Right renal cortex interstitium (tissue), 3 donors: ENCODE data around the gene ZNF143. TPM values are rescaled to one million over a fixed set of nuclear protein-coding genes. Genes with fewer than 3 reads are reported as not detected.
A peak's percentile ranks its signal among the peaks of the same experiment; 100 is the strongest.
"Not testable (repeated sequence)": the region's sequence is repeated elsewhere in the genome, so short reads cannot be mapped to it uniquely, and the experiment has no call there.

Experiments
- DNase-seq, 3 donors: peaks; one replicate each; pipeline ENCODE4 v3.0.0-alpha.2; 2013; ENCODE audit warnings: low read depth in 3 of 3, low spot score in 2 of 3
- polyA plus RNA-seq, 3 donors: library from polyadenylated mRNA; unstranded; fragments of 120-200 nt; gene quantifications; one replicate each; pipeline ENCODE4 v1.2.1, GENCODE V29; 2013; ENCODE audit not compliant: insufficient read length in 3 of 3

Gene ZNF143
- polyA plus RNA-seq, result 10 to 100 TPM; 30.0 to 34.0 (median 30.2) TPM

GRCh38 chr11:9460322-9461062, at the start of gene ZNF143:
Gene ZNF143, plus strand, starts transcription at chr11:9461012. Its CDS starts 10,297 bp downstream, at chr11:9471309.
- peak; percentile 99 to 100 (median 100) for DNase-seq

- no peak for DNase-seq
Measured at GRCh38 chr11:9428706-9429105, 32.1 kb upstream of the ZNF143 start.

- DNase-seq, result no peak
Measured at GRCh38 chr11:9438611-9439010, 22.2 kb upstream of the ZNF143 start.

- no peak for DNase-seq
Measured at GRCh38 chr11:9446230-9446629, 14.6 kb upstream of the ZNF143 start.

GRCh38 chr11:9448576-9449352, 12.0 kb upstream of the ZNF143 start:
- no peak for DNase-seq

DNA sequence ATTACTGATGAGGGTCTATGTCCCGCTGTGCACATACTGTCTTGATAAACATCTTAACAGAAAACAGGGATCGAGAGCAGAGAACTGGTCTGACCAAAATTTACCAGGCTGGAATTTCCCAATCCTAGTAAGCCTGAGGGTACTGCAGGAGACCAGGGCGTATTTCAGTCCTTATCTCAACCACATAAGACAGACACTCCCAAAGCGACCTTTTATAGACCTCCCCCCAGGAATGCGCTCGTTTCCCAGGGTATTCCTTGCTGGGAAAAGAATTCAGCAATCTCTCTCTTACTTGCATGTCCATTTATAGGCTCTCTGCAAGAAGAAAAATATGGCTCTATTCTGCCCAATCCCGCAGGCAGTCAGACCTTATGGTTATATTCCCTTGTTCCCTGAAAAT, 8.8 kb upstream of the ZNF143 start:
- DNase-seq, result not testable (repeated sequence)

- no peak for DNase-seq
Measured at GRCh38 chr11:9455722-9456121, 5.1 kb upstream of the ZNF143 start.

DNA sequence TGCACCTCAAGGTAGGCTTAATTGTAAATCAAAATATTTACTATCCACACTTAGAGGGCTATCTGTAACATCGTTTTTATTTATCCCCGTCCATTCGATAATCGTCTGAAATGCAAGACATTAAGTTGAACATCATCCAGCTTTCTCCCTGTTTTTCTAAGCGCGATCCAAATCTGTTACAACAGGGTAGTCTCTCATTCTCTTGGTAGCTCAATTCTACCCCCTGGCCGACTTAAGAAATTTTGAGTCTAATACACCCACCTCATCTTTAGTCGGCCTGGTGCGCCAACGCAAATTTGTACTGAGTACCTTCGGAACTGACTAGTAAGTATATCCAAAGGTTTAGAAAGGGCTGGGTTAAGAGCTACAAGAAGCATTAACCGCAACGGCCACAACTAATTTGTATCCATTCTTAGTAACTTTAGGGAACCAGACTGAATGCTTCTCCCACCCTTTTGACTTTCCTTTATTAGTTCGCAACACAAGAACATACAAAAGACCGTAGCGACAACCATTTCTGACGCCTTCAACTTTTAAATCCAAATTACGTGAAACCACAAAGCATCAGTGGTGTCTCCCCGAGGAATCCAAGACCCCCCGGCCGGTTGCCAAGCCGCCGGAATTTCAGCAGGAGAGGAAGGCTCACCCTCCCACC, 1.0 kb upstream of the ZNF143 start:
- peak; percentile 45 to 67 (median 56) for DNase-seq

GRCh38 chr11:9461063-9461759, 399 bp downstream of the ZNF143 start:
- peak in 1 of 3 donors; percentile 81 for DNase-seq

GRCh38 chr11:9461760-9462134, 935 bp downstream of the ZNF143 start:
- DNase-seq, result peak; percentile 21 to 44 (median 27)

GRCh38 chr11:9462172-9462799, 1.5 kb downstream of the ZNF143 start:
- DNase-seq, result no peak

GRCh38 chr11:9462806-9463537, 2.2 kb downstream of the ZNF143 start:
- DNase-seq, result no peak

- no peak for DNase-seq
Measured at GRCh38 chr11:9470765-9471164, 10.0 kb downstream of the ZNF143 start.

- peak; percentile 23 to 36 (median 29) for DNase-seq
Measured at GRCh38 chr11:9473408-9473807, 12.6 kb downstream of the ZNF143 start.

GRCh38 chr11:9479899-9480298, 19.1 kb downstream of the ZNF143 start:
- no peak for DNase-seq

DNA sequence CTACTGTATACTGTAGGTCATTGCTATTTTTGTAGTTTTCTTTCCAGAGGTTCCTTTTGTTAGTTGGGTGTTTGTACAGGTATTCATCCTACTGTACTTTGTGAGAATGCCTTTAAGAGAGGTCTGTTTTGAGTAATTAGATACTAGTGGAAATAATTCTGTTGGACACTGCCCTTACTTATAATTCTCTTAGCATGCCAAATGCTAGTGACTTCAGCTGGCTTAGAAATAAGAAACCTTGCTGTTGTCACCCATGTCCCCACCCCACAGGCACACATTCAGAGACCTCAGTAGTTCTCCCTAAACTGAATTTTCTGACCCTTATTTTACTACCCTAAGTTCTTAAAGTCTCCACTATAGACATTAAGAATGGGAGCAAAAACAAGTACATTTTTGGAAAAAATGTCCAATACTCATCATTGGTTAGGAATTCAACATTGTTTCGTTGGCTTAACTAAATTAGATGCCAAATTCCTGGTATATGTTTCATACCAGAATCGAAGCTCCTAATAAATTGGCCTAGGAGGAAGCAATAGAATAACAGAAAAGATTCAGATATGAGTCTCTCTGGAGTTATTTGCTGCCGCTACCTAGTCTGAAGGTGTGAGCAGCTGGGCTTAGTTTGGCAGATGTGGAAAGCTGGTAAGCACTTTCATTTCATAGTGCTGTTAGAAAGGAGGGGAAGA, 28.4 kb downstream of the ZNF143 start:
- no peak for DNase-seq

DNA sequence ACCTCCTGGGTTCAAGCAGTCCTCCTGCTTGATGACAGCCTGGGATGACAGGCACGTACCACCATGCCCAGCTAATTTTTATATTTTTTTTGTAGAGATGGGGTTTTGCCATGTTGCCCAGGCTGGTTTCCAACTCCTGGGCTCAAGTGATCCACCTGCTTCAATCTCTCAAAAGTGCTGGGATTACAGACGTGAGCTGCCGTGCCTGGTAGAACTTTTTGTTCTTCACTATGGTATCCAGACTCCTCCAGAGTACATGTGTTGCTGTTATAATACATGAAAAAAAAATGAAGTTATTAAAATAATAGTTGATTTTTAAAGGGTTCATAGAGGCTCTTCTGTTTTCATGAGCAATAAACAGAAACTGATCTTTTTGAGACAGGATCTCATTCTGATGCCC, 29.6 kb downstream of the ZNF143 start:
- no peak for DNase-seq

GRCh38 chr11:9493492-9493891, 32.7 kb downstream of the ZNF143 start:
- DNase-seq, result no peak

DNA sequence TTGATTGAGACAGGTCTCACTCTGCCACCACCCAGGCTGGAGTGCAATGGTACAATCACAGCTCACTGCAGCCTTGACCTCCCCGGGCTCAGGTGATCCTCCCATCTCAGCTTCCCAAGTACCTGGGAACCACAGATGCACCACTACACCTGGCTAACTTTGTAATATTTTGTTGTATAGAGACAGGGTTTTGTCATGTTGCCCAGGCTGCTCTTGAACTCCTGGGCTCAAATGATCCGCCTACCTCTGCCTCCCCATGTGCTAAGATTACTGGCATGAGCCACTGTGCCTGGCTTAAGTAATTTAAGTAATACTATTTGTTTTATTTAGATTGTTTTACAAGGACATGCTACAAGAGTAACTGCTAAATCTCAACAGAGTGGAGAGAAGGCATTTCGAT, 33.5 kb downstream of the ZNF143 start:
- DNase-seq, result no peak
